Measurements from ENCODE around the gene ICOS.
"Not testable (repeated sequence)": the region's sequence is repeated elsewhere in the genome, so short reads cannot be mapped to it uniquely, and the experiment has no call there.

ICOS gene

GRCh38 chr2:203982276-203982675 is 45.7 kb downstream of the ICOS start:
- DNase-seq, result no peak

GRCh38 chr2:203983064-203983715 is 46.6 kb downstream of the ICOS start:
- no peak for DNase-seq

GRCh38 chr2:203985978-203986377 is 49.4 kb downstream of the ICOS start:
- not testable (repeated sequence) for DNase-seq

DNA sequence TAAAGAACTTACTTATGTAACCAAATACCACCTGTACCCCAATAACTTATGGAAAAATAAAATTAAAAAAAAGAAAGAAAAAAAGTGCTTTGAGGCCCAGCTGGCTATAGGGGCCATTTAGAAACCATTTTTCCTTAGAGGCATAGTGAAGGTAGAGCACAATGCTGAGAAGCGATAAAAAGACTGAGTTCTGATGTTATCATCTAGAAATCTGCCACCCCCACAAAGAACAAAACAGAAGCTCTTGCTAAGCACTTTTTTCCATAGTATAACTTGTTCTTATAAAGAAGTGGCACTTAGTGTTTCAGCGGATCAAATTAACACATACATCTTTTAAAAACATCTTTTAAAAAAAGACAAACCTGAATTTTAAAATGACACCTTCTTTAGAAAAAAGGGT is 51.4 kb downstream of the ICOS start:
- no peak for DNase-seq

DNA sequence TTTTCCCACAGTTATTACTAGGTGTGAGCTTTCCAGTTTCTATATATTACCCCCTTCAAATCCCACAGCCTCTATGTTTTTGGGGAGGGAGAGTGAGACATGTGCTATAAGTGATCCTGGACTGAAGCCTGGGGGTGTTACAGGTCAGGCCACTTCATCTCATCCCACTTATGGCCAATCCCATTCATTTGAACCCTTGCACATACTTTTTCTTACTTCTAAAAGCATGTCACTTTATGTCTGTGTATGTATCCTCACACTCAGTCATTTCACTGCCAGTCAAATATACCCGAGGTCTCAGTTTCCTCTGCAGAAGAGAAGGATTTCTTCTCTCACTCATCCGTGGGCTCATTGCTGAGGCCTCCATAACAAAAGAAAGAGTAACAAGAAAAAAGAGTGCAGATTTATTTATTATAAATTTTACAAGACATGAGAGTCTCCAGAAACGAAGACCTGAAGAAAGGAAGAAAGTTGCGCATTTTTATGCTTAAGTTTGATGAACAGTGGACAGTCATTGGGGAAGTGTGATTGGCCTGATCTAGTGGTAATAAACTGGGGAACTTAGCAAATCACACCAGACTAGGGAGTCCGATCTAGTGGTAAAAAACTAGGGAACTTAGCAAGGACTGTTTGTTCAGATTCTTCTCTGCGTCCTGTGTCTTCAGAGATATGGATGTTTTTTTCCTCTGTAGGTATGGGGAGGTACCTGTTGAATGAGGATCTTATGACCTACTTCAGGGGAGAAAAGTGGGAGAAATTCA is 52.1 kb downstream of the ICOS start:
- no peak for DNase-seq

DNA sequence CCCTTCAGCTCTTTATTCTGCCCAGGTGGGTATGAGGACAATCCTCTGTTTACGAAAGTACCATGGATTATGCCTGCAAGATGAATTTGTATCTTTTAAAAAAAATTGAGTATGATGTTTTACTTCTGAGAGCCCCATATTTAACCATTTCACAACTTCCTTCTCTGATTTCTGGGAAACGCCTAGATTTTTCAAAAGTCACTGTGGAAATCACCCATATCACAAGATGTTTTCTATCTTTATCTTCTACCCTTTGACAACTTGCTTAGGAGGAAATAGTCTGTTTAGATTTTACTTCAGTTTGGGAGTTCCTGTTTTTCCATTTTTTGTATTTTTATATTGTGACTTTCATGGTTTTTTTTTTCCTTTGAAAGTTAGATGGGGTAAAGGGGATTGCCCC is 53.0 kb downstream of the ICOS start:
- DNase-seq, result no peak

DNA sequence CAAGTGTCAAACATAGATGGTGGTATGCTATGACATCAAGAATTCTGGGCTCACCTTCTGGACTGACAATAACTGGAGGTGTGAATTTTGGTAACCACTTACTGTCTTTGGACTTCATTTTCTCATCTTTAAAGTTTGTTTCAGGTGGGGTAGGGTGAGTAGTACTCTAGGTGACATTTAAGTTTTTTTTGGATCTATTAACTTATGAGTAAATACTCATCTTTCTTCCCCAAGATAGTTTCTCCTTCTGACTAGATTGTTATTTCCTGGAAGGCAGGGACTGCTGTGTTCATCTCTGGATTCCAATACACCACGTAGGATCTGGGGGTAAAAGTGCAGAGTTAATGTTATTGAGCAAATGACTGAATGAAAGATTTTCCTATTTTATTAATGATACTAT is 55.9 kb downstream of the ICOS start:
- DNase-seq, result no peak

DNA sequence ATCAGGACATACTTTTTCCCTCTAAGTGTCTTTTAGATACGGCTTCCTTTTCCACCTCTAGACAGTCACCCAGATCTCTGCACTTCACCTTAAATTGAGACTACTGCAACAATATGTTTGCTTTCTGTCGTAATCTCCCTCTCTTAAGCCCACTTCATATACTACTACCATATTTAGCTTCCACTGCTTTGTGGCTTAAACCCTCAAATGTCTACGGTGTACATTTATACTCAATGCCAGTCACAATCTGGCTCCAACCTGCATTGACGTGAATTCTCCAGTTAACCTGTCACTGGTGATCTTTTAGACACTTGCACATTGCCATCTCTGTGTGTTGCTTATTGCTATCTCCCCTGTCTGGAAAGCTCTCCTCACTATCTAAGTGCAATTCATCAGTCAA is 56.4 kb downstream of the ICOS start:
- no peak for DNase-seq

GRCh38 chr2:203993560-203993959 is 57.0 kb downstream of the ICOS start:
- DNase-seq, result no peak

DNA sequence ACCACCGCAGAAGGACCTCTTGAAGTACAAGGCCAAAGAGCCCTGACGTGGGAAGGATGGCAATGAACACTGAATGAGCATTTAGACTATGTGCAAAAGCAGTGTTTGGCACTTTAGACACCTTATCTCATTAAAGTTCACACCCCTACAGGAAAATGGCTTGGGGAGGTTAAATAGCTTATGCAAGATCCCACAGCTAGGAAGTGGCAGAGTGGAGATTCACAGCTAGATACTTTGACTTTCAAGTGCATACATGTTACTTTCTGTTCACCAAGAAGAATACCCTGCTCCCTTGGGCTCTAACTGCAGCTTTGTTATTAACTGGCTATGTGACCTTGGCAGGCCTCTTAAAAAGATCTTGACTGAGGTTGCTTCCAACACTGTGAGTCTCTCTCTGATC is 58.2 kb downstream of the ICOS start:
- DNase-seq, result no peak

DNA sequence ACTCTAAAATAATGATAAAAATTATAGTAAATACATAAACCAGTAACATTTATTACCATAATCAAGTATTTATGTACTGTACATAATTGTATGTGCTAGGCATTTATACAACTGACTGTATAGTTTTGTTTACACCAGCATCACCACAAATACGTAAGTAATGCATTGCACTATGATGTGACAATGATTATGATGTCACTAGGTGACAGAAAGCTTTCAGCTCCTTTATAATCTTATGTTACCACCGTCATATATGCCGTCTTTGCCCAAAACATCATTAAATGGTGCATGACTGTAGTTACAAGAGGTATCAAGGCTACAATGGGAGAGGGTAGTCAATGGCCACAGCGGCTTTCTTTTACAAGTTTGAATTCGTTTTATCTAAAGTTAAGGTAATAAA is 60.1 kb downstream of the ICOS start:
- DNase-seq, result no peak

- DNase-seq, result no peak
Observed at GRCh38 chr2:203997481-203997880, 60.9 kb downstream of the ICOS start.

- no peak for DNase-seq
Observed at GRCh38 chr2:203997980-203998809, 61.6 kb downstream of the ICOS start.

DNA sequence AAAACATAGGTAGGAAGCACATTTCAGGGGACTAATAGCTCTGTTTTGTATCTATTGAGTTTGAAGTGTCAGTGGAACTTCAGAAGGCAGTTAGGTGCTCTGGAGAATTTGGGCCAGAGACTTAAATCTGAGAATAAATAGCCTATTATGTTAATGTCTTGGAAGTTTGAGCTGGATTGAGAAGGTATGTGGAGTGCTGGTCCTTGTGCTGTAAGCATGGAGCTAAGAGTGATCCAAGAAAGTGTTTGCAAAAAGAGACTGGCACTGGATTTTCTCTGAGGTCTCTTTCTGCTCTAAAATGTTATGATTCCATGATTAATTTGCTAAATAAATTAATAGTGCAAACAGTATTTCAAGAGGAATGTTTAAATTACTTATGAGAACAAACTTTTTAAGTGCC is 63.3 kb downstream of the ICOS start:
- no peak for DNase-seq

GRCh38 chr2:204000446-204000845 is 63.9 kb downstream of the ICOS start:
- no peak for DNase-seq

- DNase-seq, result no peak
Observed at GRCh38 chr2:204003276-204003990, 66.9 kb downstream of the ICOS start.

DNA sequence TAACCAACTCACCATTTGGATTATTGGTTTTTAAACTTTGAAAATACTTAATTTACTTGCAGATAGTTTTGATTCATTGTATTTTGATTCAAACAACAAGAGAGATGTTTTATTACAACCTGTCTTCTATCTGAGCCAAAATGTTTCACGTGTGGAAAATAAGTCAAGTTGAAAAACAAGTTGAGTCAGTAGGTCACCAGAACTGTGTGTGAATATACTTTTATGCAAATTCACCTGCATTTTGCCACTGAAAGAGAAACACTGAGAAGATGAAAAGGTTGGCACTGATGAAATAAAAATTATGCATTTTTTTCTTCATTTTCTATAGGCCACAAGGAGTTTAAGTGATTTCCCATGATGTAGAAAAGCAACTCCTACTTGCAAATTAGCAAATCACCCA is 68.3 kb downstream of the ICOS start:
- DNase-seq, result no peak

GRCh38 chr2:204005940-204006721 is 69.6 kb downstream of the ICOS start:
- DNase-seq, result no peak

DNA sequence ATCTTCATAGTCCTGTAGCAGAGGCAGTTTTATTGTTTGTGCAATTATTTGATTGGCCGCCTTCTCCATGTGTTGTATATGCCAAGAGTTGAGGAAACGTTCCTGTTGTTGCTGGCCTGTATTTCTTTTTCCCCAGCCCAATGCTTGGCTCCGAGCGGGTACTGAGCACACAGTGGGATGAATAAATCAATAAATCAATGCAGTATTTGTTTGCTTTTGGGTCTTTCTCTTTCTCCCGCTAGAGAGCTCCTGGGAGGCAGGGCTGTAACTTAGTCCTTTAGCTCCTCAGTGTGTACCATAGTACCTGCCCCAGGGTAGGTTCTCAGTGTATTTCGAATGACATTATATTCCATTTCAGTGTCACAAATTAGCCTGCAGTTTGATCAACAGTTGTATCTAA is 71.8 kb downstream of the ICOS start:
- DNase-seq, result no peak

- DNase-seq, result no peak
Observed at GRCh38 chr2:204010628-204011560, 74.3 kb downstream of the ICOS start.
